ENCODE results near the gene CADM4.
"Not testable (repeated sequence)": the region's sequence is repeated elsewhere in the genome, so short reads cannot be mapped to it uniquely, and the experiment has no call there.

The CADM4 gene

GRCh38 chr19:43660971-43661360 is 21.3 kb upstream of the CADM4 start:
- DNase-seq = no peak

GRCh38 chr19:43660301-43660970 is 20.8 kb upstream of the CADM4 start:
- no peak for DNase-seq

GRCh38 chr19:43658494-43658893 is 18.8 kb upstream of the CADM4 start:
- DNase-seq = no peak

GRCh38 chr19:43658001-43658400 is 18.4 kb upstream of the CADM4 start:
- DNase-seq = no peak

GRCh38 chr19:43656436-43656835 is 16.8 kb upstream of the CADM4 start:
- DNase-seq = no peak

GRCh38 chr19:43652546-43652874 is 12.9 kb upstream of the CADM4 start:
- no peak for DNase-seq

GRCh38 chr19:43651758-43652545 is 12.3 kb upstream of the CADM4 start:
- DNase-seq = peak; percentile 14 to 17

- DNase-seq = not testable (repeated sequence)
Observed at GRCh38 chr19:43650276-43650675, 10.6 kb upstream of the CADM4 start.

- DNase-seq = no peak
Observed at GRCh38 chr19:43649514-43649913, 9.9 kb upstream of the CADM4 start.

GRCh38 chr19:43648633-43649032 is 9.0 kb upstream of the CADM4 start:
- no peak for DNase-seq

GRCh38 chr19:43644181-43644580 is 4.5 kb upstream of the CADM4 start:
- DNase-seq = no peak

- DNase-seq = no peak
Observed at GRCh38 chr19:43643326-43643725, 3.7 kb upstream of the CADM4 start.

GRCh38 chr19:43642531-43642930 is 2.9 kb upstream of the CADM4 start:
- DNase-seq = no peak

- DNase-seq = no peak
Observed at GRCh38 chr19:43641333-43641732, 1.7 kb upstream of the CADM4 start.

GRCh38 chr19:43640424-43640757 is 741 bp upstream of the CADM4 start:
- DNase-seq = no peak

GRCh38 chr19:43638995-43639518 is 593 bp downstream of the CADM4 start:
- DNase-seq = no peak

- DNase-seq = no peak
Observed at GRCh38 chr19:43638214-43638994, 1.2 kb downstream of the CADM4 start.

- no peak for DNase-seq
Observed at GRCh38 chr19:43636121-43636683, 3.4 kb downstream of the CADM4 start.

- DNase-seq = not testable (repeated sequence)
Observed at GRCh38 chr19:43635561-43635940, 4.1 kb downstream of the CADM4 start.

GRCh38 chr19:43634872-43635560 is 4.6 kb downstream of the CADM4 start:
- DNase-seq = no peak

- no peak for DNase-seq
Observed at GRCh38 chr19:43634506-43634871, 5.2 kb downstream of the CADM4 start.

GRCh38 chr19:43634068-43634467 is 5.6 kb downstream of the CADM4 start:
- no peak for DNase-seq

GRCh38 chr19:43633520-43633919 is 6.1 kb downstream of the CADM4 start:
- DNase-seq = no peak
